ENCODE measurements around the gene SLC36A1.

DNA sequence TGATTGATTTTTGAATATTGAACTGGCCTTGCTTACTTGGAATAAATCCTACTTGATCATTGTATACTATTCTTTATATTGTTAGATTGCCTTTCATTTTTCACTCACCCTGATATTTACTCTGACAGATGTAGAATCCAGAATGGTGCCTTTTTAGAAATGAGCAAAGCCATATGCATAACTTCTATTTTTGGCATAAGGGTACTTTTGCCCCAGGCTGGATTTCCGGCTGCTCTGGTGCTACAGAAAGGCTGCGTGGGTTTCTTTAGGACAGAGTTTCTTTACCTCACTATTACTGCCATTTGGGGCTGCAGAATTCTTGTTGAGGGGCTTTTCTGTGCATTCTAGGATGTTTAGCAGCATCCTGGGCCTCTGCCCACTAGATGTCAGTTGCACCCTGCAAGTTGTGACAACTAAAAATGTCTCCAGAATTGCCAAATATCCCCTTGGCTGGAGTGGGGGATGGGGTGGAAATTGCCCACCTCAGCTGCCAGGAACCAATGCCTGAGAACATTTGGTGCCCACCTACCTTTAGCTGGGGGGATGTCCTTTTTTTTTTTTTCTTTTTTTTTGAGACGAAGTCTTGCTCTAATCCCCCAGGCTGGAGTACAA lies 50.1 kb downstream of the SLC36A1 start:
- no peak for TF ChIP-seq CTCF (IDR thresholded peaks at IDR 0.05)
- no peak for TF ChIP-seq REST (IDR thresholded peaks at IDR 0.05; ENCODE audit: insufficient read depth in 1 of 2, low read depth in 2 of 2, low read length in 1 of 2)
- no peak for TF ChIP-seq POLR2AphosphoS5 (IDR thresholded peaks at IDR 0.05; ENCODE audit: low read depth, low read length)
- TF ChIP-seq SIN3A (IDR thresholded peaks at IDR 0.05; ENCODE audit: borderline replicate concordance, insufficient read depth, low read depth, low read length), result no peak
- TF ChIP-seq TCF7L2 (IDR thresholded peaks at IDR 0.05; ENCODE audit: low read depth, low read length), result no peak
